NCI-H345 treated with DMSO at 0.1 percent for 48 hours (cell line): Measurements from ENCODE around the gene ADAMTS17.

Source experiments
- DNase-seq: peaks from one replicate; lab custom pipeline; 2025; ENCODE audit not compliant: unreplicated experiment; lab: John Stamatoyannopoulos, UW

The ADAMTS17 gene

GRCh38 chr15:100113351-100114080 is 228.3 kb downstream of the ADAMTS17 start:
- no peak for DNase-seq

- DNase-seq, result no peak
Measured at GRCh38 chr15:100112636-100113305, 229.0 kb downstream of the ADAMTS17 start.

- DNase-seq, result no peak
Measured at GRCh38 chr15:100112061-100112420, 229.7 kb downstream of the ADAMTS17 start.

- DNase-seq, result no peak
Measured at GRCh38 chr15:100111125-100112060, 230.4 kb downstream of the ADAMTS17 start.

GRCh38 chr15:100109486-100110035 is 232.2 kb downstream of the ADAMTS17 start:
- no peak for DNase-seq

GRCh38 chr15:100108846-100109245 is 232.9 kb downstream of the ADAMTS17 start:
- no peak for DNase-seq

GRCh38 chr15:100108346-100108745 is 233.4 kb downstream of the ADAMTS17 start:
- no peak for DNase-seq

- no peak for DNase-seq
Measured at GRCh38 chr15:100107606-100108225, 234.1 kb downstream of the ADAMTS17 start.

GRCh38 chr15:100107151-100107550 is 234.6 kb downstream of the ADAMTS17 start:
- DNase-seq, result no peak

GRCh38 chr15:100106732-100107131 is 235.0 kb downstream of the ADAMTS17 start:
- DNase-seq, result no peak

- DNase-seq, result no peak
Measured at GRCh38 chr15:100105101-100105500, 236.7 kb downstream of the ADAMTS17 start.

- no peak for DNase-seq
Measured at GRCh38 chr15:100104245-100104644, 237.5 kb downstream of the ADAMTS17 start.

- no peak for DNase-seq
Measured at GRCh38 chr15:100103828-100104227, 237.9 kb downstream of the ADAMTS17 start.

GRCh38 chr15:100101426-100102089 is 240.2 kb downstream of the ADAMTS17 start:
- no peak for DNase-seq

- DNase-seq, result no peak
Measured at GRCh38 chr15:100100926-100101325, 240.8 kb downstream of the ADAMTS17 start.

GRCh38 chr15:100099976-100100375 is 241.8 kb downstream of the ADAMTS17 start:
- DNase-seq, result no peak

- DNase-seq, result no peak
Measured at GRCh38 chr15:100098705-100099104, 243.1 kb downstream of the ADAMTS17 start.

- no peak for DNase-seq
Measured at GRCh38 chr15:100097342-100098127, 244.2 kb downstream of the ADAMTS17 start.

GRCh38 chr15:100096700-100097099 is 245.1 kb downstream of the ADAMTS17 start:
- DNase-seq, result no peak

- DNase-seq, result no peak
Measured at GRCh38 chr15:100096248-100096600, 245.6 kb downstream of the ADAMTS17 start.
